Left kidney (tissue), 8 donors: ENCODE data around the gene ALDH1A1. TPM values are rescaled to one million over a fixed set of nuclear protein-coding genes. Genes with fewer than 3 reads are reported as not detected.

ENCODE experiments used
- DNase-seq: peaks from one replicate; pipeline ENCODE4 v3.0.0-alpha.2; 2013
- long read RNA-seq, 8 donors: transcript quantifications; one replicate each; lab custom pipeline, GENCODE V29; 2026
- polyA plus RNA-seq: library from polyadenylated mRNA; unstranded; fragments of 120-200 nt; gene quantifications from one replicate; pipeline ENCODE4 v1.2.1, GENCODE V29; 2013; ENCODE audit not compliant: insufficient read length

ALDH1A1 gene
- polyA plus RNA-seq = 281 TPM
- long read RNA-seq, donor 1, transcript ALDH1A1-201 (13 exons, 2,107 nt) = major isoform, 66 of 153 reads
- long read RNA-seq, donor 1, partial matches to known transcripts = 87 of 153 reads
- long read RNA-seq, donor 1, other reads (novel, unspliced or antisense) = 0 of 153 reads
- long read RNA-seq, donor 2, transcript ALDH1A1-201 (13 exons, 2,107 nt) = major isoform, 81 of 134 reads
- long read RNA-seq, donor 2, partial matches to known transcripts = 53 of 134 reads
- long read RNA-seq, donor 2, other reads (novel, unspliced or antisense) = 0 of 134 reads
- long read RNA-seq, donor 3, transcript ALDH1A1-201 (13 exons, 2,107 nt) = major isoform, 61 of 124 reads
- long read RNA-seq, donor 3, partial matches to known transcripts = 61 of 124 reads
- long read RNA-seq, donor 3, other reads (novel, unspliced or antisense) = 0 of 124 reads
- long read RNA-seq, donor 4, partial matches to known transcripts = 40 of 42 reads
- long read RNA-seq, donor 4, other reads (novel, unspliced or antisense) = 0 of 42 reads
- long read RNA-seq, donor 5, transcript ALDH1A1-201 (13 exons, 2,107 nt) = major isoform, 144 of 219 reads
- long read RNA-seq, donor 5, partial matches to known transcripts = 69 of 219 reads
- long read RNA-seq, donor 5, other reads (novel, unspliced or antisense) = 0 of 219 reads
- long read RNA-seq, donor 6, transcript ALDH1A1-201 (13 exons, 2,107 nt) = major isoform, 48 of 55 reads
- long read RNA-seq, donor 6, partial matches to known transcripts = 6 of 55 reads
- long read RNA-seq, donor 6, other reads (novel, unspliced or antisense) = 0 of 55 reads
- long read RNA-seq, donor 7, transcript ALDH1A1-201 (13 exons, 2,107 nt) = major isoform, 96 of 194 reads
- long read RNA-seq, donor 7, partial matches to known transcripts = 96 of 194 reads
- long read RNA-seq, donor 7, other reads (novel, unspliced or antisense) = 0 of 194 reads
- long read RNA-seq, donor 8, transcript ALDH1A1-201 (13 exons, 2,107 nt) = major isoform, 37 of 64 reads
- long read RNA-seq, donor 8, partial matches to known transcripts = 25 of 64 reads
- long read RNA-seq, donor 8, other reads (novel, unspliced or antisense) = 0 of 64 reads

DNA sequence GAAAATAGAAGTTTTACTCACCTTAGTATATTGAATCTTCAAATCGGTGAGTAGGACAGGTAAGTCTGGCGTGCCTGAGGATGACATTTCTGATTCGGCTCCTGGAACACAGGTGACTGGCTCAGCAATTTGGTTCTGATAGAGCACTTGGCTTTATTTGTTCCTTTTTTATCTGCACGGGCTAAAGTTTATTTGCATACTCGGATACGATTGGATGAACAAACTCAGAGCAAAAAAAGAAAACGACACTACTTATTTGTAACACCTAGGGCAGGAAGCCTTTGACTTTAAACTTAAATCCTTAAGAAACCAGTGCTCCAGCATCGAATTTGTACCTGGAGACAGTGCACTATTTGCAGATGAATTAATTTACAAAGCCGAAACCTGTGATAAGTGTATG lies at the start of gene ALDH1A1:
TSS of gene ALDH1A1 (minus strand) at position 140 of the 400 bp plus-strand sequence. CDS start at position 87, 53 bp downstream.
- no peak for DNase-seq

DNA sequence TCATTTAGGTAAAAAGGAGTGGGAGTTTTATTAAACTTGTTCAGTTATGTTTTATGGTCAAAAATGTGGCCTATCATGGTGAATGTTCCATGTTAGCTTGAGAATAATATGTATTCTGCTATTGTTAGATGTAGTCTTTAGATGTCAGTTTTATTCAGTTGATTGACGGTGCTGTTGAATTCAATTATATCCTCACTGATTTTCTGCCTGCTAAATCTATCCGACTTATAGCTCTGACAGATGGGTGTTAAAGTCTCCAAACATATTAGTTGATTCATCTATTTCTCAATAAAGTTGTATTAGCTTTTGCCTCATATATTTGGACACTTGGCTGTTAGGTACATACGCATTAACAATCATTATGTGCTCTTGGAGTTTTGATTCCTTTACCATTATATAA lies 49.0 kb upstream of the ALDH1A1 start:
- DNase-seq = no peak

DNA sequence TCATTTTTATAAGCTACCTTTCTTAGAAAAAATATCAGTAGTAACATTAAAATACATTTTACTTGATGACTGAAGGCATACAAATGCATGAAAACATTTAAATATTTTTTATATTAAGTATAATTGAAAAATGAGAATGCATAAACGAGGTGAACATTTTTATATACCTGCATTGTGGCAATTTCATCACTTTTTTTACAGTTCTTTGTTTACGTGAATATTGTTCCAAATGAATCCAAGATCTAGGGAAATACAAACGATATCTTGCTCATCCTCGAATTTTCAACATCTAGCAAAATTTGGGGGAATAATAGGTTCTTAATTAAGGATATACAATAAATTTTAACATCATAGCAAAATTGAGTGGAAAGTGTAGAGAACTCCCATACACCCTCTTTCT lies 45.5 kb upstream of the ALDH1A1 start:
- DNase-seq = no peak

DNA sequence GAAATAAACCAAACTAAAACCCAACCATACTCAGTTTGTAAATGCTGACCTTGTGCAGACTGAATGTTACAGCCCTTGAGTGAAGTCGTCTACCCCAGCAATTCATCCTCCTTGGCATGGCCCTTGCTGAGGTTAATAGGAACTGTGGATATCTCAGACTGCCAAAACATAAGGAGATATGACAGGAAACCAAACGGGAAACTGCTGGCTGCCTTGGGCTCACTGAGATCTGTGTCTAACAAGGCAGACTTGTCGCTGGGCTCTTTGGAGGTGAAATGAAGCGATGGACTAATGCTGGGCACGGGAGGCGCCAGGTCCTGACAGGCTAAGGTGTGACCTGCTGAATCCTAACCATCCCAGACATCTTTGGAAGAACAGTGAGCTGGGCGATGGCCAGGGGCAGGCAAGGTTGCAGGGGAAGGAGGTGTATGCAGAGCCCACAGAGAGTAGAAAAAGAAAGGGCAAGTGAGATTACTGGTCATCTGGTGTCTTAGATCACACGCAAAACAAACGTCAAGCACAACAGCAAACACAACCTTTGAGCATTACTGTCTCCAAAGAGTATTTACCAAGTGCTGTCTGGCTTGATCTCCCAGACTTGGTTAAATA lies 44.6 kb upstream of the ALDH1A1 start:
- DNase-seq = no peak

DNA sequence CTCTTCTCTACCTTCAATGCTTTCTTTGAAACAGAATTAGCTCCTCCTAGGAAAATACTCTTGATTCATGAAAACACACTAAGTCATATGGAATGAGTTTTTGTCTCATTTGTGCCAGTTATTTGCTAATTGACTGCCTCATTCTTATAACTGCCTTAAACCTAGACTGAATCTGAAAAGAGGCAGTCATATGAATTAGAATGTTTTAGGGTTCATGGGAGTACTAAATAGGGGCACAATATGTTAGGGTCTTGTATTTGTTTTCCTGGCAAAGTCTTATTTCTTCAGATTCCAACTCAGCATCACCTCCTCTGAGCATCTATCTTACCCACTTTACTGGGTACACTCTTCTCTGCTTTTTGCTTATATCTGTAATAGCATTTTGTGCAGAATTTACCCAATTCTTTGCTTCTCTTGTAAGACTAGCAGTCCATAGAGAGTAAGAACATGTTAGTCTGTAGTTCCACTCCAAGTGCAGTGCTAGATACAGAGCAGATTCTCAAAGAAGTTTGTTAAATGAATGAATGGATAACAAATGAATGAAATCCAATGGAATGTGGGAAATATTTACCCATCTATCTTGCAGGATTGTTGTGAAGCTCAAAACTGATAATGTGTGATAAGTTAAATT lies 43.9 kb upstream of the ALDH1A1 start:
- no peak for DNase-seq

DNA sequence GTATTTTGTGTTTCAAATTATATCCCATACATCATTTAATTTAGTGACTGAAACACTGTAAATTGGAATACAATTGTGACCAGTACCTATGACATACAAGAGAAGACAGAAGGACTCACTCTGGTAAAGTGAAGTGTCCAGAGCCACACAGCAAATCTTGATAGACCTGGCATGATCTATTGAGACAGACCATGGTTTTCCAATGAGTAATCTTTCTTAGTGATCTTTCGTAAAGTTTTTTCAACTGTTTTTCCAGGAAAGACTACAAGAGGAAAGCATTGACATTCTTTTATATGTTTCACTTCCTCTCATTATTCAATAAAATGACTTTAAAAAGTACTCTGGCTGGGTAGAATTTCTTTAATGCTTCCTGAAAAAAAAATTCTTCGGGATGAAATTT lies 43.3 kb upstream of the ALDH1A1 start:
- no peak for DNase-seq

DNA sequence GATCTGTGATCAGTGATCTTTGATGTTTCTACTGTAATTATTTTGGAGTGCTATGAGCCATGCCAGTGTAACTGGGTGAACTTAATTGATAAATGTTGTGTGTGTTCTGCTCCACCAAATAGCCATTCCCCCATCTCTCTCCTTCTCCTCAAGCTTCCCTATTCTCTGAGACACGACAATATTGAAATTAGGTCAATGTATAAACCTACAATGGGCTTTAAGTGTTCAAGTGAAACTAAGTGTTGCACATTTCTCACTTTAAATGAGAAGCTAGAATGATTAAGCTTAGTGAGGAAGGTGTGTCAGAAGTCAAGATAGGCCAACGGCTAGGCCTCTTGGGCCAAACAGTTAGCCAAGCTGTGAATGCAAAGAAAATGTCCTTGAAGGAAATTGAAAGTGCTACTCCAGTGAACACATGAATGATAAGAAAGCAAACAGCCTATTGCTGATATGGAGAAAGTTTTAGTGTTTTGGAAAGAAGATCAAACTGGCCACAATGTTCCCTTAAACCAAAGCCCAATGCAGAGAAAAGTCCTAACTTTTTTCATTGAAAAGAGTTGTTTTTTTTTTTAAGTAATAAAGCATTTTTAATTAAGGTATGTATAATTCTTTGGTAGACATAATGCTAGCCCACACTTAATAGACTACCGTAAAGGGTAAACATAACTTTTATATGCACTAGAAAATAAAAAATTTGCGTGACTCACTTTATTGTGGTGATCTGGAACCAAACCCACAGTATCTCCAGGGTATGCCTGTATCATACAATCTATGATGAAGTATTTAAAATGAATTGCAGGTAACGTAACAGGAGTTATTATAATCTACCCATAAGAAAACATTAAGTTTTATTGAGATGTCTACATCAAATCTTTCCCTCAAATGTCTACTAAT lies 42.5 kb upstream of the ALDH1A1 start:
- DNase-seq = no peak

DNA sequence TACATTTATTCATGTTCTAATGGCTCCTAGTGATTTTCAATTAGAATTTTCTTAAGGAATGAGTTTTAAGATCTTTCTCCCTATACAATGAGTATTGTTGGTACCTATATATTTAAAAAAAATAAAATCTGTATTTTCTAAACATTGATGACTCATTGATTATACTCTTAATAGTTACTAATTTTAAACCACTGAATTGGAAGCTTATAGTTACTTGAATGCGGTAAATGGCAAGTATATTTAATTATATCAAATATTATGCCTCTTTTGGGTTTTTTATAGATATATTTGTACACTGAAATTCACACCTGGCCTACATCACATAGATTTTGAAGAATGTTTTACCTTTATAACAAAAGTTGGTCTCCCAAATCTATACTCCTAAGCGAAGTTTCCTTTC lies 38.9 kb upstream of the ALDH1A1 start:
- no peak for DNase-seq

DNA sequence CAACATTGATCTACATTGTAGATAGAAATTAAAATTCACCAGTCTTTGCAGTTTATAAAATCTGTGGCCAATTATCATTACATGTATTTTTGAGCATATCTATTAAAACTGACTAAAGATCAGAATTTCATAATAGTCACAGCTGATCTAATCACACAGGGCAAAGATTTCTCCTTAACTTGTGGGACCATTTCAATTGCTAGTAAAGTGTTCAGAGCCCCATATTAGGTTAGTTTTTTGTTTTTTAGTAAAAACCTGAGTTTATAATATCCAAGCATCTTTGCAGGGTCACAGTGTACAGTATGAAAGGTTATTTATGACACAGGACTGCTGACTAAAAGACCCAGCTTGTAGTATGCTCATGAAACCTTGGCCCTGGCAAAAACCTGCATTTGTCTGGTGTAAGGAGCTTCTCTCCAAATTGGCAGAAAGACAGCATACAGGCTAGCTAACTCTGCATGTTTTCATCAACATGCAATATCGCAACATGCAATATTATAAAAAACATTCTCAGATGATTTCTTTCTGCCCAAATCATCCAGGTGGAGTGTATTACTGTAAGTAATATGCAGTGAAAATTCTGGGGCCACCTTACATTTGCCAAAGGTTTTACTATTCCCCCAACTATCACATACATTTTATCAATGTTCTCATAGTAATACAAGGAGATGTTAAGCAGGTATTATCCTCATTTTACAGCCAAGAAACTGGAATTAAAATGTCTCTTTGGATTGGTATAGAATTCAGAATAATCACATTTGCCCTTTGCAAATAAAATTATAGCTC lies 37.7 kb upstream of the ALDH1A1 start:
- DNase-seq = no peak

DNA sequence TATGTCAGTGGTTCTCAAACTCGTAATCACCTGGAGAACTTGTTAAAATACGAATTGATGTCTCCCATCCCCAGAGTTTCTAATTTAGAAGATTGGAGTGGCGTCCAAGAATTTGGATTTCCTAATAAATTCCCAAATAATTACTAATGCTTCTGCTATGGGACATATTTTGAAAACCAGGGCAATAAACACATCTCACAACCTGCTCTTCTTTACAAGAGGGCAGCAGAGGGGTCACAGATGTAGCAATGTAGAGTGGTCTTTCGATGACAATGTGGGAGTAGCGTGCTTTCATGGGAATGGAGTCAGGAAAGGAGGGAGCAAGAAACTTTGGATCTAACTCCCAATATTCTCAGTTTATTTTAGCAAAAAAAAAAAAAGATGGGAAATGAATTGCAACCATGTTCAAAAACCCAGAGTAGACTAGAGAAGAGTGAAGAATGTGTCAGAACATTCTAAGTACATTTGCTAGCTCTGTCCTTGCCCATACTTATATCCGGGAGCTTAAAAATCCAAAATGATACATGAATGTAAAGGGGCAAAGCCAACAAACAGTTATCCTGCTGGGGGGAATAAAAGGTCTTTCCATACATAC lies 33.8 kb upstream of the ALDH1A1 start:
- DNase-seq = no peak

DNA sequence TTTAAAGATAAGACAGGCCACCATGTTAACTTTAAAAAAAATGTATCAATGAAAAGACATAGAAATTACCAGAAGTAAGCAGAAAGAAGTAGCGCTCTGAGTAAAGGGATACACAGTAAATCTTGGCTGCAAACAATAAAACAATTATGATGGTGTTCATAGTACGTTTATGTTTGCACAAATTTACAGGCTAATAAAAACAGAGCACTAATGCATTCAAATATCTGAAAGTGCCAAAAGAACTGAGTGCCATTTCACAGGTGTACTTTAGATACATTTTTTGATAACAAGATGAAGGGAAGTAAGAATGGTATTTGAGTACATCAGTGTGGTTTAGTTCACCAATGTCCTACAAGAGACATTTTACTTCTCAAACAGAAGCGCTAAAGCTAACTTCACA lies 32.9 kb upstream of the ALDH1A1 start:
- no peak for DNase-seq

DNA sequence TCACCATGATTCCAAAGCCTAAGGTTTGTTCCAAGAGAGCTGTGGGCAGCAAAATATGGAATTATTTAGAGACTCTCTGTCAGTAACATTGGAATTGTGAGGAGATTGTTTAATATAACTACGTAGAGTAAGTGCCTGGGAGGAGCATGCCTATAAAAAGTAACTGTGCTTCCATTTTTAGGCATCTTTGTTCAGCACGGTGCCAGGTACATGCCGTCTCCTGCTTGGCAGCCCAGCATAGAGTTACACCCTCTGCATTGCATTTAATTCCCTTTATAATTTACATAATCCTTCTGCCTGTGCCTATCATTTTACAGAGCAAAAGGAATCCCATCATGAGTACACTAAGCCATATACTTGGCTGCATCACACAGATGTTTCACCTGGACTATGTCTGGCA lies 32.1 kb upstream of the ALDH1A1 start:
- DNase-seq = no peak

DNA sequence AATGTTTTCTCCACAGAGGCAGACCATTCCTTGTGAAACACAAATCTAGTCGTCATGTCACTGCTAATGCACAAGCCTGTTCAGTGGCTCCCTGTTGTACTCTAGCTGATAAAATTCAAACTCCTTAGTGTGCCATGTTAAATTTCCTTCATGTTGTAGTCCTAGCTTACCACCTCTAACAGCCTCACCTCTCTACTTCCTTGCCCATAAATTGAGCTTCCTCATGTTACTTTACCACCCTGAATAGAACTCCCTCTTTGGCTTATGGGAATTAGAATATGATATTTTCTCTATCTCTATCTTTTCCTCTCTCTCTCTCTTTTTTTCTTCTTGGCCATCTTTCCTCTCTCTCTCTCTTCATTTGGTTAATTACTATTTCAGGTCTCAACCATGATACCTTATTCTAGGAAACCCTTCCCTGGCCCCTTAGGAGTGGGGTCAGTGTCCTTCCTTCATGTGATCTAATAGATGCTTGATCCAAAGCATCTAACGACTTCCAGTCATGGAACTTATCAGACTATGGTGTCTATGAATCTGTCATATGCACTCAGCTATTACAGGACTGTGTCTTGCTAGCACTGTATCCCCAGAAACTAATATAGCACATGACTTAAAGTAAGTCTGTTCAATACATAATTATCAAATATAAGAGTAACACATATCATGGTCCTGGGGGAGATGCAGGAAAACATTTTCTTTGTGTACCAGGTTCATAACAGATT lies 31.5 kb upstream of the ALDH1A1 start:
- no peak for DNase-seq

DNA sequence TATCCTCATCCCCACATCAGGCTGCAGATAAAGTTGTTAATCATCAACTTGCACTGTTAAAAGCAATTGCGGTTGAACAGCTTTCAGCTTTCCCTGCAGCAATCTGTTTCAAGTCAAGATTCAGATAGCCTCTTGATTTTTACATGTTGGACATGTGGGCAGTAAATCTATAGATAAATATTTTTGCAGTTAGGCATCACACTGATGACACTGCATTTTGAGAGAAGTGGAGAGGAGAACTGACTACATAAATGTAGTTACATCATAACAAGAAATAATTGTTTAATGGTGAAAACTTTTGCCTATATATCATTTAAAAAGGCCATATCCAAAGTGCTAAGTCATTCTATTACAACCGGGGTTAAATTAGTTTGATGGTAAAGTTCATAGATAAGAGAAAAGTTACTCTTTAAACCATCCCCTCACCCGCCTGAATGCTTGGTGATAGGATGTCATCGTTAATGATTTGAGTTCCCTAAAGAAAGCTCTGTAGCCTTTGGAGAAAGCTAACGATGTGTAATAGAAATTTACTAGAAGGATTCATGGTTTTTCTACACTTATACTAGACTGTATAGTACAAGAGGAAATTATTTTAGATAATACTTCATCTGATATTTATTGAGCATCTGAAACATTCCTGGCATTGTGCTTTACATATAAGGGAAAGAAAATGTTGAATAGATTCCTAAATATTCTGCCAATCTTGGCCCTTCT lies 30.8 kb upstream of the ALDH1A1 start:
- DNase-seq = no peak

DNA sequence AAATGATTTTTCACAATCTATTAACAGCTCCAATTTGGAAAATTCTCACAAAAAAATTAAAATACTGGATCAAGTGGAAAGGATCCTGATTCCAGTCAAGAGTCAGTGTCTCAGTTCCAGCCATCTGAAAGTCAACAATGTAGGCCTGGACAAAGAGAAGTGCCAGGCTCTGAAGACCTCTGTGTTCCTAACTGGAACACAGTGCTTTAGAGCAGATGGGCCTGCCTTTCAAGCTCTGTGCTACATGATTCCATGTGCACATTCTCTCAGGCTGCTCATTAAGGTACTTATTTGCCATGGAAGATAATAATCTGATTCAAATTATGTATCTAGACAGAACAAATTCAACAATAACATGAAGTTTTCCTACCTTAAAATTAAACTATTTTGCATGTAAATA lies 30.2 kb upstream of the ALDH1A1 start:
- DNase-seq = no peak

DNA sequence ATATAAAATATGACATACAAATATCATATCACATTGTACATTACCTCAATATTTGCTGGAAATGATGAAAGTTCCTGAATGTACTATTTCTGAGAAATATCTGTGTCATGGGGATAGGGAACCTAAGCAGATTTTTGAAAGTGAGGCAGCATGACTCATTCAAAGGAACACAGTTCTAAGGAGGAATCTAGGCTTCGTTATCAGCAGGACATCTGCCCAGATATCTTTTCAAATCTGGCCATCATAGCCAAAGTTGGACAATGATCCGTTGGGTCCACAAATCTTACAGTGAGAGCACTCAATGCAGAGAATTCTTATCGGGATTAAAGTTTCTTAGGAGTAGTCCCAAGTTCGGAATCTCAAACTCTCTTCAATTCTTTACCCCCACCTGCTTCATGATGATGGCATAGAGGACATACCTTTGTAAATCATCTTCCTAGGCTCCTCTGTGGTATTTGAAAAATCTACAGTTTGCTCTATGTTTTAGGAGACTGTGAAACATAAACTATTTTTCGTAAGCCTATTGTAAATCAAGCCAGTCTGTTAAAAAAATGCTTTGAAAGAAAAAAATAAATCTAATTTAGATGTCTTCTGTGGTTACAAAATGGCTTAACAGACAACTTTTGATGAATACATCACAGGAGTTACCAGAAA lies 29.4 kb upstream of the ALDH1A1 start:
- no peak for DNase-seq

DNA sequence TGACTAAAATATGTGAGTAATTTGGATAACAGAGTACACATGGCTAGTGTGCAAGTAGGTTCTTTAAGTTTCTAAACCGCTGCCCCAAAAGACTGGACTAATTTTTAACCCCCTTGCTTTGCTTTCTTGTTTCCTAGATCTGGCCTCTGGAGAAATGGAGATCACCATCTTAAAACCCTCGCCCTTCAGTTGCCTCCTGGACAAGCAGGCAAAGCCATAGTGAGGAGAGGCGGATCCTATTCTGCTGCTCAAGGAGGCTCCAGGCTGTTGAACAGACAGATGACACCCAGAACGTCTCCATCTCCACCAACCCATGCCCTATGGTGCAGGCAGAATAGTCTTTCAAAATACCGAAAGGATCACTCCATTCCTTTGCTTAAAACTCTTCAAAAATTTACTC lies 28.6 kb upstream of the ALDH1A1 start:
- no peak for DNase-seq
